ENCODE measurements around the gene GABRA6. TPM values are rescaled to one million over a fixed set of nuclear protein-coding genes. Genes with fewer than 3 reads are reported as not detected.

Gene GABRA6
- total and polyA plus RNA-seq, 4 donors = not detected

DNA sequence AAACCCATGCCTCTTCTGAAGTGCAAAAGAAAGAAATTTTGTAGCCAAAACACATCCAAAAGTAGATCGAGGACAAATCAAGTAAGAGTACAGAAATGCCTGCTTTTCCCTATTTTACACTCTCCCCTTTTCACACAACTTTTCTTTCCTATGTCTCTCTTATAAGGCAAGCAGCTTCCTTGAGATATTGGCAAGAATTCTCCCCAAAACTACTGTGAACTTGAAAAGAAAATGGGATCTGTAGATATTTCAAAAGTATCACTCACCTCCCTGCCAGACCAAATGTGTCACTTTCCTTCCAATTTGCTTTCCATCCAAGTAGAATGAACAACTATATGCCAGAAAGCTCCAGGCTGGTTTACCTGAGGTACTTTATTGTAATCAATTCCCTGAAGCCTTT, 47.9 kb upstream of the GABRA6 start:
- Histone ChIP-seq H3K27ac (ENCODE audit: low read depth in 1 of 2, low read length in 2 of 2) (no peak overlapping the region), H3K9me3 (ENCODE audit: control insufficient read depth in 4 of 4, low read length in 3 of 4) (no peaks in the 10 kb centered on the region), H3K4me3 (ENCODE audit: low read depth in 1 of 3, low read length in 3 of 3) (no peak overlapping the region), H3K27me3 (ENCODE audit: control insufficient read depth in 4 of 4, insufficient read depth in 4 of 4, low read length in 3 of 4) (no peaks in the 10 kb centered on the region), H3K9ac (ENCODE audit: low read depth in 1 of 2, low read length in 2 of 2) (no peak overlapping the region), H3K4me1 (ENCODE audit: control insufficient read depth in 4 of 4, insufficient read depth in 4 of 4, low read length in 3 of 4) (no peaks in the 10 kb centered on the region), H3K36me3 (ENCODE audit: control insufficient read depth in 4 of 4, insufficient read depth in 3 of 4, low read depth in 1 of 4, low read length in 3 of 4) (no peaks in the 10 kb centered on the region)
- no peak for DNase-seq (ENCODE audit: low spot score)
- WGBS = 74% methylated on average over 1 of the region's 1 CpG
- no peak for TF ChIP-seq FOXA2 (IDR thresholded peaks at IDR 0.05)
- TF ChIP-seq HNF4A (conservative IDR thresholded peaks at IDR 0.05) = no peak
- TF ChIP-seq ZBTB33 (IDR thresholded peaks at IDR 0.05) = no peak
- TF ChIP-seq NR2F2 (IDR thresholded peaks at IDR 0.05) = no peak
- no peak for TF ChIP-seq RAD21 (IDR thresholded peaks at IDR 0.05)
- no peak for TF ChIP-seq SP1 (IDR thresholded peaks at IDR 0.05)
- TF ChIP-seq, protein P1, sequence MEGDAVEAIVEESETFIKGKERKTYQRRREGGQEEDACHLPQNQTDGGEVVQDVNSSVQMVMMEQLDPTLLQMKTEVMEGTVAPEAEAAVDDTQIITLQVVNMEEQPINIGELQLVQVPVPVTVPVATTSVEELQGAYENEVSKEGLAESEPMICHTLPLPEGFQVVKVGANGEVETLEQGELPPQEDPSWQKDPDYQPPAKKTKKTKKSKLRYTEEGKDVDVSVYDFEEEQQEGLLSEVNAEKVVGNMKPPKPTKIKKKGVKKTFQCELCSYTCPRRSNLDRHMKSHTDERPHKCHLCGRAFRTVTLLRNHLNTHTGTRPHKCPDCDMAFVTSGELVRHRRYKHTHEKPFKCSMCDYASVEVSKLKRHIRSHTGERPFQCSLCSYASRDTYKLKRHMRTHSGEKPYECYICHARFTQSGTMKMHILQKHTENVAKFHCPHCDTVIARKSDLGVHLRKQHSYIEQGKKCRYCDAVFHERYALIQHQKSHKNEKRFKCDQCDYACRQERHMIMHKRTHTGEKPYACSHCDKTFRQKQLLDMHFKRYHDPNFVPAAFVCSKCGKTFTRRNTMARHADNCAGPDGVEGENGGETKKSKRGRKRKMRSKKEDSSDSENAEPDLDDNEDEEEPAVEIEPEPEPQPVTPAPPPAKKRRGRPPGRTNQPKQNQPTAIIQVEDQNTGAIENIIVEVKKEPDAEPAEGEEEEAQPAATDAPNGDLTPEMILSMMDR (IDR thresholded peaks at IDR 0.05; ENCODE audit: low read depth, low read length, missing input control) = no peak
- no peak for TF ChIP-seq ATF3 (IDR thresholded peaks at IDR 0.05)
- no peak for TF ChIP-seq JUND (IDR thresholded peaks at IDR 0.05)
- no peak for TF ChIP-seq YY1 (IDR thresholded peaks at IDR 0.05)
- TF ChIP-seq TAF1 (conservative IDR thresholded peaks at IDR 0.05) = no peak
- no peak for TF ChIP-seq GABPA (IDR thresholded peaks at IDR 0.05 in 1 of 2, conservative IDR thresholded peaks at IDR 0.05 in 1 of 2)
- no peak for TF ChIP-seq HNF4G (IDR thresholded peaks at IDR 0.05)
- TF ChIP-seq EGR1 (IDR thresholded peaks at IDR 0.05; ENCODE audit: low read depth in 2 of 2) = no peak
- TF ChIP-seq RXRA (IDR thresholded peaks at IDR 0.05) = no peak

DNA sequence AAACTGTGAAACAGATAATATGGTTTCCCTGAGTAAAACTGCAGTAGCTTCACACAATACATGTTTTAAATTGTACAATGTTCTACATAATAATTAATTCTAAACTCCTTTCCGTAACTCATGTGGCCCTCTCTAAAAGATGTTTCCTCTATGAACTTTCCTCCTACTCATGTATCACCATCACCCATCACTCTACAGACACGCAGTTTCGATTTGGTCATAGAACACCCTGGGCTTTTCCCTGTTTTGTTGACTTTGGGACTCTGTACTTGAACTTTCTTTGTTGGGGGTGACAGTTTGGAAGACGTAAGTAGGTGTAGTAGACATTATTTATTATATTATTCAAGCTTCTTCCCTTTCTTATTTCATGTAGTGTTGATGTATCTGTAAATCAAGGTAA, 44.1 kb upstream of the GABRA6 start:
- Histone ChIP-seq H3K4me3 (ENCODE audit: low read depth in 1 of 3, low read length in 3 of 3) (no peak overlapping the region), H3K9ac (ENCODE audit: low read depth in 1 of 2, low read length in 2 of 2) (no peak overlapping the region), H3K9me3 (ENCODE audit: control insufficient read depth in 4 of 4, low read length in 3 of 4) (no peaks in the 10 kb centered on the region), H3K27ac (ENCODE audit: low read depth in 1 of 2, low read length in 2 of 2) (no peak overlapping the region), H3K4me1 (ENCODE audit: control insufficient read depth in 4 of 4, insufficient read depth in 4 of 4, low read length in 3 of 4) (no peaks in the 10 kb centered on the region), H3K36me3 (ENCODE audit: control insufficient read depth in 4 of 4, insufficient read depth in 3 of 4, low read depth in 1 of 4, low read length in 3 of 4) (no peaks in the 10 kb centered on the region), H3K27me3 (ENCODE audit: control insufficient read depth in 4 of 4, insufficient read depth in 4 of 4, low read length in 3 of 4) (no peaks in the 10 kb centered on the region)
- TF ChIP-seq, protein P1 (IDR thresholded peaks at IDR 0.05; ENCODE audit: low read depth, low read length, missing input control) = no peak
- no peak for TF ChIP-seq YY1 (IDR thresholded peaks at IDR 0.05)
- no peak for TF ChIP-seq JUND (IDR thresholded peaks at IDR 0.05)
- no peak for TF ChIP-seq GABPA (IDR thresholded peaks at IDR 0.05 in 1 of 2, conservative IDR thresholded peaks at IDR 0.05 in 1 of 2)
- 69% methylated on average over 4 of the region's 4 CpGs for WGBS
- no peak for DNase-seq (ENCODE audit: low spot score)

Measured in liver (tissue), 9 donors.